ENCODE results near the gene EFNB2.

The EFNB2 gene

DNA sequence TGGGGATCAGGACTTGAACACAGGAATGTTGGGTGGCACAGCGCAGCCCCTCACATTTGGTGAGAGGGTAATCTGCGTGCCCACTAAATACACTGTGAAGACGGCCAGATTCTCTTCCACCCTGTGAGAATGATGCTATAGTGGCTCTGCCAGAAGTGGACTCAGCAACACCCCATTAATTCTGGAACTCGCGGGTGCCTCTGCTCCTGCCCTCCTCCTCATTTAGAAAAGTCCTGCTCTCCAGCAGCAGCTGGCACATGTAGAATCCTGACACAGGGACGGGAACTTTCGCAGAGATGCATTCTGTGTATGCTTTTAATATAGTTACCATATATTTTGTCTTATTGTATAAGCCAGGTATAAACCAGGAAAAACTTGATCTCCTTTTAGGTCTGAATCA, 57.3 kb downstream of the EFNB2 start:
- DNase-seq = no peak

DNA sequence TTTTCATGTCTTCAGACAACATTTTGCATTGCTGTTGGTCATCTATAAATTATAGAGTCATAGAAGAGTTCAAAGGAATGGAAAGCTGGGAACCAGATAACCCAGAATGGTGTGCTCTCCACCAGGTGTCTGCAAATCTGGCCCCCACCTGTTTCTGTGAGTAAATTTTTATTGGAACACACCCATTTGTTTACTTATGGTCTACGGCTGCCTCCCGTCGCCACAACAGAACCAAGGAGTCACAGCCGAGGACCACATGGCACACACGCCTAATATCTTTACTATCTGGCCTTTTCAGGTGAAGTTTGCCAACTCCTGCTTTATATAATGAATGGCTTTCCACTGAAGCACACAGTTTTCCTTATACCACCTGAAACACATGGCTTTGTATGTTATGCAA, 58.2 kb downstream of the EFNB2 start:
- DNase-seq = no peak

GRCh38 chr13:106475852-106476251, 59.6 kb downstream of the EFNB2 start:
- no peak for DNase-seq

DNA sequence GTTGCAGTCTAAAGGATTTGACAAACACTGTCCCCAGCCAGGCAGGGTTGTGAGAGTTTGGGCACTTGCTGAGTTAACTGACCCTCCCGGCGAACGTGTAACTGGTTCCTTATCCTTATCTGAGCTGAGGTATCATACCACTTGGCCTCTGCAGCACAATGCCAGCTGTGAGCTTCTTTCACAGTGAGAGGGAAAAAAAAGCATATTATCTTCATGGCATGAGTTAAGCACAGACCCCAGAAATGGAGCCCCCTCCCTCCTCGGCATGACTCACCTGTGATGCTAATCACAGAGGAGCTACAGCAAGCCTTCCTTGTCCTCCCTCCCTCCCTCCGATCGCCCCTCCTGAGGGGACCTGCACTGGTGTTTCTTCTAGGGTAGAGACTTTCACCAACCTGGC, 60.5 kb downstream of the EFNB2 start:
- DNase-seq = no peak

DNA sequence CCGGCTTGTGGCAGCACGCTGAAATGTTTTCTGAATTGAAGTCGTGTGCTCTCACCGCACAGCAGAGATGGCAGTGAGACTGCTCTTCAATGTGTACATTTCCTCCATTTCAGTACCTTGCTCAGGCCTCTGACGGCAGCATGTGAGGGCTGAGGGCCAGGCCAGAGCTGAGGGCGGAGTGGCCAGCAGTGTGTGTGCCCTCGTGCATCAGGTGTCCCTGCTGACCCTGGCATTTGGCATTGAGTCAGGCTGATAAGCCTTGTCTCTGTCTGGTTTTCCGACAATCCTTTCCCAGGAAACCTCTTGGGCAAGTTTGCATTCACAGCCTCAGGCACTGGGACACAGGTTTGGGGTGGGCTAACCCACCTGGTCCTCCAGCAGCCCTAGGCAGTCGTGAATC, 62.3 kb downstream of the EFNB2 start:
- no peak for DNase-seq

DNA sequence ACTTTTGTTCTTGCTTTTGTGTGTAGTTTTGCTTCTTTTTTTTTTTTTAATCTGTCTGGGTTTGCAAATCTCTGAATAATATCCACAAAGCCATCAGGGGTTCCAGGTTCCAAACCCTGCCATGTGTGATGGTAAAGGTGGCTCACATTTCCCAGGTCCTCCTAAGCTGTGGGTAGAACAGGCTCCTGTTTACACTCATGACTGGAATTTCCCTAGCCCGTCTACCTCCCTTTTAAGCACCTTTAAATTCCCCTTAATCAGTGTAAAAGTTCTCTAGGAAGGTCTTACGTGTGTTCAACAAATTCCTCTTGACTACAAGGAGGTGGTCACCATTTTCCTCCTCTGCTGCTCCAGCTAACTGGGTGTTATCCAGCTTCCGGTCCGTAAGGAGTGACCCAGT, 62.8 kb downstream of the EFNB2 start:
- DNase-seq = no peak

DNA sequence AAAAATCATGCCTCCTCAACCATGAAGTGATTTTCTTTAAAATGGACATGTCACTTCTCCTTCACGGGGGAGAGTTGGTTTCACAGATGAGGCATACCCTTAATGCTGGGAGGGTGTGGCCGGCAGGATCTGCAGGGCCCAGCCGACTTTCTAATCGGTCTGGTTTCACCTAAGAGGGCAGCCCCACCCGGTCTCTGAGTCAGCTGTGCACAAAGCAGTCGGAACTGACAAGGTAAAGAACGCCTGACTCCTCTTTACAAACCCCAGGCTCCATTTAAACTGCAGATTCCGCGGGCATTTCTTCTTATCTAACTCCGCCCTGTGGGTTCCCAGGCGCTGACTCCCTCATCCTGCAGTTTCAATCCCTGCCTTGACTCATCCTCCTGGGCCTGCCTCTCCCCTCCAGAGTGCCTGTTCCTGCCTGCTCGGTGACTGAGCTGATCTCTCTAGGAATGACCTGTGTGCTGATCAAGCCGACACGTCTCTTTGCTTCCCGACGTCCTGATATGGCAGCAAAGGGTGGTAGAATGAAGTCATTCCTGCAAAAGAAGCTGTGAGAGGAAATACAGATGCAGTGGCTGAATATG, 63.4 kb downstream of the EFNB2 start:
- DNase-seq = no peak

- DNase-seq = no peak
Observed at GRCh38 chr13:106470576-106470975, 64.9 kb downstream of the EFNB2 start.

DNA sequence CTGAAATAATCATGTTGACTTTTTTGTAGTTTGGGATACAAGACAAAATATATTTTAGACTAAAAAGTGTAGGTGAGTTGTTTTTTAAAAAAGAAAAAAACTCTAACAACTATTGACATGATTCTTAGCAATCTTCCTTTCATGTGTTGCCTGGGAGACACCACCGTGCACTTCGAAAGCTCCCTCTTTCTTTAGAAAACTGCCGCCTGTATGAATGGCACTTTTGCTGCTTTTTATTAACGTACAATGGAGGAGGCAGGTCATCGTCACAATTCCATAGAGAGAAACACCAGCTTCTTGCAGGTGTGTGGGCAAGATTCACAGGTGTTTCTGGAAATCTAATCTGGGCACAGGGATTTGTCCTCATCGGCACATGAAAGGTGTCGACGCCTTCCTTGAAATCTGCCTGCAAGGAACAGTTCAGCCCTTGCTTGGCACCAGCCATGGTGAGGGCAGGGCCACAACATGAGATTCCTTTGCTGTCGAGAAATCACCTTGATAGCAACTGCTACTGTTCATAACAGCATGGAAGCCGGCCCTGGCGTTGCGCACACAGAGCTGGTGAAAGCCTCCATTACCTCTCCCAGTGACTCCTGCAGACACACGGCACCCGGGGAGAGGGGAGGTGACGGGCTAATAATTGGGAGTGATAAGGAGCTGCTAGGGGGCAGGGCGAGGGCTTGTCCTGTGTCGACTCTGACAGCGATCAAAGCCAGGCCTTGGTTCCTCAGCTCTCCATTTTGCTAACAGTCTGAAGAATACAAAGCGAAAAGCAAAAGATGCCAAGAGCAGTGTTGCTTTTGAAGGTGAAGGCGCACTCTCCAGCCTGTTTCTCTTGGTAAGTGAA, 66.5 kb downstream of the EFNB2 start:
- DNase-seq = no peak

- DNase-seq = no peak
Observed at GRCh38 chr13:106468207-106468606, 67.3 kb downstream of the EFNB2 start.

- no peak for DNase-seq
Observed at GRCh38 chr13:106467427-106468122, 67.9 kb downstream of the EFNB2 start.

GRCh38 chr13:106466691-106467426, 68.6 kb downstream of the EFNB2 start:
- DNase-seq = no peak

DNA sequence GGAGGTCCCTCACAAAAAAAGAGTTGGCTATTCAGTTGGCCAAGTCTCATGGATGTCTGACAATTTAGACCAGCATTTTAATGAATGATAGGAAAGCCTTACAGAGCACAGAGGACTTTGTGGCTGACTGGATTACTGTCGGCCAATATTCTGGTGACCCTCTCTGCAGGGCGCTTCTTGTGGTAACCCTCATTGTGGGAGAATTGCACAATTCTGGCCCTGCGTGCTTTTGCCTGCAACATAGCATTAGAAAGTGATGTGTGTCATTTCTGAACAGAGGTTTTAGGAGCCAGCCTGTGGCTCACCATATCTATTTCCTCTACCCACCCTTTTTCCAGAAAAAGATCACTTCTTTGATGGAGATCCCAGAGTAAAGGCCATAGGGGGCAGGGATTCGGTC, 71.4 kb downstream of the EFNB2 start:
- no peak for DNase-seq

DNA sequence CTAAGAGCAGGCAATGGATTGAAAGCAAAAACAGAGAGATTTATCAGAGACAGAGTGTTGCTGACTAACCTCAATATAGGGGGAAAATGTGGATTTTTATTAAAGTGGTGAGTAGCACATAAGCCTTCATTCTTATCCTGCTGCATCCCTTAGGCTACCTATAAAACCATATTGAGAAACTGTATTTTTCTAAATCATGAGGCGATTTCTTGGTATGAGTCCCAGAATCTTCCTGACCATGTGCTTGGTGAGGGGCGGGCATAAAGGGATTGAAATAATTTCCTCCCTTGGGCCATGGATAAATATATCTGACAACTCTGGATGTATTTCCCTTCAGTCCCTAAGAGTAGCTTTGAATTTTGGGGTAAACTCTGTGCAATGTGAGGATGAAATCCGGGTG, 72.8 kb downstream of the EFNB2 start:
- no peak for DNase-seq

- DNase-seq = no peak
Observed at GRCh38 chr13:106455777-106456176, 79.7 kb downstream of the EFNB2 start.

- no peak for DNase-seq
Observed at GRCh38 chr13:106455190-106455589, 80.3 kb downstream of the EFNB2 start.

DNA sequence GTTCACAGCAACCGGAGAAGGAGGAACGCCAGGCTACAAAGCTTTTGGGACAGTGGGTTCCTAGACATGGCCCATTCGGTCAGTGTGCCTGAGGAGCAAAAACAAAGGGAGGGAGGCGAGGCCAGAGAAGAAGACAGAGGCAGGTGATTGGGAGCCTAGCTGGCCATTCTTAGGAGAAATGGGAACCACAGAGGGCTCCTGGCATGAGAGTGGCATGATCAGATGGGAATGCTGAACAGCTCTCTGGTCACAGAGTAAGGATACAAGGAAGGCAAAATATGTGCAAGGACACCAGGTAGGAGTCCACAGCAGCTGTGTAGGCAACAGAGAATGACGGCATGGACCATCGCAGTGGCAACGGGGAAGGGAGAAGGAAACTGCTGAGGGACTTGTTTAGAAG, 82.4 kb downstream of the EFNB2 start:
- no peak for DNase-seq

GRCh38 chr13:106450991-106451390, 84.5 kb downstream of the EFNB2 start:
- no peak for DNase-seq

GRCh38 chr13:106449096-106449495, 86.4 kb downstream of the EFNB2 start:
- no peak for DNase-seq

- DNase-seq = no peak
Observed at GRCh38 chr13:106445996-106446395, 89.5 kb downstream of the EFNB2 start.

DNA sequence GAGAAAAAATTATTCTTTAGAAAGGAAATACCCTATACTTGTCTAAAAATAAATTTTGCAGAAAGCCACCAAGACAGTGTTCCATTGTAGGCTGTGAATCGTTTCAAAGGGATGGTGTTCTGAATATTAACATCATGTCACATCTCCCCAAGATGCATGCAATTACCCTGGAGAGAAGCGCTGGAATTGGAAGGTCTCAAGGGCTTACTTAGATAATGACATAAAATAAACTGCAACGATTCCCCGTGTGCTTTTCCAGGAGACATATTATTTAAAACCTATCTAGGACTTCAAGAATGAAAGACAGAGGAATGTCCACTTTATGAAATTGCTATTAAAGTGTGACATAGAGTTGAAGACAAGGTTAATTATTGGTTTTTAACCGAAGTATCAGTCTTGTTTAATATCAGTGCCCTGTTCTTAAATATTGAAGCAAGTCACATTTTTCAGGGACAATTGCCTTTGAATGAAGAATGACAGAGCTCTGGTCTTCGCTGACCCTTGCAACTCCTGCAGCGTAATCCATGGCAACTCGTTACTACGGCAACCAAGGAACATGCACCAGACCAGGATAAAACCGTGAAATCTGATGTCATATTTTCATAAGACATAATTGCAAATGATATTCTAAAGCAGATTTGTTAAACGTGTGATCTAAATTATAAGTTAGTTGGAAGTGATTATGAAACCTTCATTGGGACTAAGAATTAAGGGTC, 91.7 kb downstream of the EFNB2 start:
- no peak for DNase-seq

DNA sequence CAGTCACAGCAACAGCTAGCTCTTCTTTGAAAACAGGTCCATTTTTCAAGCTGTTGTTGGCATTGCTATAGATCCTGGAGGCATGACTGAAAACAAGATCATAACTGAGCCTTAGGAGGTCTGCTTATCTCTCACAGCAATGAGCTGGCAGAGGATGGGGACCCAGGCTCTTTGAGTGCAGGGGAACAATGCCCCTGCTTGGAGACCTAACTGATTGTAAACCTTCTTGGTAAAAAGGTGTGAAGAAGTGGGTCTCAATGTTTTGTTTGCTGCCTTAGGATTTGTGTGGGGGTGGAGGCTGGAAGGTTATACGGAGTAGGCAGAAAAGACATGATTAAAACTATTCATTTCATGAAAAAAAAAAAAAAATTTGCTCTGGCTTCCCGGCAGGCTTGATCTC, 94.6 kb downstream of the EFNB2 start:
- DNase-seq = no peak
